Vagina (tissue), 2 donors: Measurements from ENCODE around the gene TMEM233. TPM values are rescaled to one million over a fixed set of nuclear protein-coding genes. Genes with fewer than 3 reads are reported as not detected.
"Not testable (repeated sequence)": the region's sequence is repeated elsewhere in the genome, so short reads cannot be mapped to it uniquely, and the experiment has no call there.

Experiments
- DNase-seq, 2 donors: peaks; one replicate each; pipeline ENCODE4 v3.0.0-alpha.2; 2017; ENCODE audit errors: extremely low spot score in 2 of 2
- H3K27ac ChIP-seq: fragments of 200-600 bp; sonication (generic); one replicate; pipeline ENCODE4 v1.5.1; 2019
- H3K27me3 ChIP-seq: fragments of 200-600 bp; sonication (generic); one replicate; pipeline ENCODE4 v1.5.1; 2019
- H3K36me3 ChIP-seq, 2 donors: fragments of 200-600 bp; sonication (generic); one replicate each; pipeline ENCODE4 v1.5.1; 2017 to 2019
- H3K4me1 ChIP-seq: fragments of 200-600 bp; sonication (generic); one replicate; pipeline ENCODE4 v1.5.1; 2019
- H3K4me3 ChIP-seq, 2 donors: fragments of 200-600 bp; sonication (generic); 1 replicate in 1 of 2; 2 replicates in 1 of 2; pipeline ENCODE4 v1.5.1; 2016 to 2019
- H3K9me3 ChIP-seq: fragments of 200-600 bp; sonication (generic); one replicate; pipeline ENCODE4 v1.5.1; 2019
- POLR2A ChIP-seq, 2 donors: fragments of 450-650 bp; IDR thresholded peaks; one replicate each; pipeline ENCODE4 v1.6.1; 2017; ENCODE audit warnings: antibody characterized with exemption in 2 of 2, mild to moderate bottlenecking in 2 of 2, moderate library complexity in 2 of 2
- POLR2AphosphoS5 ChIP-seq, 2 donors: sonication (generic); formaldehyde crosslinking; IDR thresholded peaks; one replicate each; pipeline ENCODE4 v1.9.0; 2017; ENCODE audit warnings: antibody characterized with exemption in 2 of 2, mild to moderate bottlenecking in 2 of 2, low read depth in 1 of 2; ENCODE audit not compliant: insufficient read depth in 1 of 2
- intact Hi-C: fragments of 100-400 bp; cut with DNase I; formaldehyde crosslinking; loops from one replicate; pipeline ENCODE4 v1.15.1; 2023
- total RNA-seq: library from RNA; depleted of rRNA; stranded (reverse); fragments of >200 nt; gene quantifications from one replicate; pipeline ENCODE4 v1.2.3, GENCODE V29; 2016
- TF ChIP-seq, protein P1 (sequence below), 3 experiments: fragments of 450-650 bp in 2 of 3; fragments of 200-600 bp in 1 of 3; sonication (generic) in 1 of 3; IDR thresholded peaks; one replicate each; pipeline ENCODE4 v1.5.1; 2017 to 2019; ENCODE audit warnings: antibody characterized with exemption in 3 of 3, mild to moderate bottlenecking in 2 of 3, moderate library complexity in 2 of 3

TMEM233 gene
- total RNA-seq, 1 donor from 2014 or later: 0.49 TPM

DNA sequence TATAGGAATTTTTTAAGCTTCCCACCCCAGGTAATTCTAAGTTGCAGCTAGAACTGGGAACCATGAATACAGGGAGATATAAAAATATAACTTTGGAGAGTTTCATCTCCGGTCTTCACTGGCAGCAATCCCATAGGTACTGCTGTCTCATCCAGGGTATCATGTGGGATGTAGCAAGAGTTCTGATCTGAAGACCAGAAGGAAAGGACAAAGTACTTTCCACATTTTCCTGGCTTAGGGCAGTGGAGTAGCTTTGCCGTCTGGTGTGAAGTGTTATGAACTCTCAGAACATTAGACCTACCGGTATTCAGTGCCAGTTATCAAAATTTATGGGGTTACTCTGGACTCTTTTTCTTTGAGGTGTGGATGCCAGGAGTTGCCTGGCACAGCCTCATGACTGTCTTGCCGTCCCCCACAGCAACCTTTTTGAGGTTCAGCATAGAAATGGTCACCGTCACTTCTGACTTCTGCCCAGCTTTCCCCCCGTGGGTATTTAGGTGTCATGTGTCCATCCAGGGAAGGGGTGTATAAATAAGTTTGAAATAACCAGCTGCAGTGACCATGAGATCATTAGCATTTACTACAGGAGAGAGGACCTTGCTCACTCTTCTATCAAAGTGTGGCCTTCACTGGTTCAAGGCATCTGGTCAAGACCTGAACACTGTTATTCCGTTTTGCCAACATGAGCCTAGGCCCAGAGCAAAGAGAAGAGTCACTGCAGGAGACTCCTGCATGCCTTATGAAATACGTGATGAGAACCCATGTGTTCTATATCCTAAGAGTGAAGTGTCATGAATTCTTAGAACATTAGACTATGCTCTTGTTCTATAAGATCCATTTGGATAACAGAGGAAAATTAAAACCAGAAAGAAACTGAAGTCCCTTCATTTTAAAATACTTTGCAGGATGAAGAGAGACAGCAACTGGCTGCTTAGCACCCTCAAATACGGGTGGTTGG lies 22.2 kb downstream of the TMEM233 start:
- no peaks in the 10 kb centered on the region for H3K9me3 ChIP-seq
- no peak overlapping the region for H3K27ac ChIP-seq
- no peak overlapping the region for H3K4me3 ChIP-seq
- intact Hi-C loops: no loop called here
- no peaks in the 10 kb centered on the region for H3K4me1 ChIP-seq
- no peaks in the 10 kb centered on the region for H3K27me3 ChIP-seq
- no peaks in the 10 kb centered on the region for H3K36me3 ChIP-seq
- no peak for DNase-seq
- TF ChIP-seq, protein P1, sequence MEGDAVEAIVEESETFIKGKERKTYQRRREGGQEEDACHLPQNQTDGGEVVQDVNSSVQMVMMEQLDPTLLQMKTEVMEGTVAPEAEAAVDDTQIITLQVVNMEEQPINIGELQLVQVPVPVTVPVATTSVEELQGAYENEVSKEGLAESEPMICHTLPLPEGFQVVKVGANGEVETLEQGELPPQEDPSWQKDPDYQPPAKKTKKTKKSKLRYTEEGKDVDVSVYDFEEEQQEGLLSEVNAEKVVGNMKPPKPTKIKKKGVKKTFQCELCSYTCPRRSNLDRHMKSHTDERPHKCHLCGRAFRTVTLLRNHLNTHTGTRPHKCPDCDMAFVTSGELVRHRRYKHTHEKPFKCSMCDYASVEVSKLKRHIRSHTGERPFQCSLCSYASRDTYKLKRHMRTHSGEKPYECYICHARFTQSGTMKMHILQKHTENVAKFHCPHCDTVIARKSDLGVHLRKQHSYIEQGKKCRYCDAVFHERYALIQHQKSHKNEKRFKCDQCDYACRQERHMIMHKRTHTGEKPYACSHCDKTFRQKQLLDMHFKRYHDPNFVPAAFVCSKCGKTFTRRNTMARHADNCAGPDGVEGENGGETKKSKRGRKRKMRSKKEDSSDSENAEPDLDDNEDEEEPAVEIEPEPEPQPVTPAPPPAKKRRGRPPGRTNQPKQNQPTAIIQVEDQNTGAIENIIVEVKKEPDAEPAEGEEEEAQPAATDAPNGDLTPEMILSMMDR (IDR thresholded peaks at IDR 0.05): no peak
- no peak for TF ChIP-seq POLR2AphosphoS5 (IDR thresholded peaks at IDR 0.05; ENCODE audit: insufficient read depth in 1 of 2, low read depth in 1 of 2)

DNA sequence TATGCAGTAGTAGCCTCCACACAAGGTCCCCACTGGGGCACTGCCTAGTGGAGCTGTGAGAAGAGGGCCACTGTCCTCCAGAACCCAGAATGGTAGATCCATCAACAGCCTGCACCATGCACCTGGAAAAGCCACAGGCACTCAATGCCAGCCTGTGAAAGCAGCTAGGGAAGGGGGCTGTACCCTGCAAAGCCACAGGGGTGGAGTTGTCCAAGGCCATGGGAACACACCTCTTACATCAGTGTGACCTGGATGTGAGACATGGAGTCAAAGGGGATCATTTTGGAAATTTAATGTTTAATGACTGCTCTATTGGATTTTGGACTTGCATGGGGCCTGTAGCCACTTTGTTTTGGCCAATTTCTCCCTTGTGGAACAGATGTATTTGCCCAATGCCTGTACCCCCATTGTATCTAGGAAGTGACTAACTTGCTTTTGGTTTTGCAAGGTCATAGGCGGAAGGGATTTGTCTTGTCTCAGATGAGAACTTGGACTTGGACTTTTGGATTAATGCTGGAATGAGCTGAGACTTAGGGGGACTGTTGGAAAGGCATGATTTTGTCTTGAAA lies 24.8 kb downstream of the TMEM233 start:
- H3K36me3 ChIP-seq, H3K27ac ChIP-seq, H3K9me3 ChIP-seq, H3K4me3 ChIP-seq, H3K27me3 ChIP-seq, DNase-seq, H3K4me1 ChIP-seq, intact Hi-C loops: not testable (repeated sequence)

DNA sequence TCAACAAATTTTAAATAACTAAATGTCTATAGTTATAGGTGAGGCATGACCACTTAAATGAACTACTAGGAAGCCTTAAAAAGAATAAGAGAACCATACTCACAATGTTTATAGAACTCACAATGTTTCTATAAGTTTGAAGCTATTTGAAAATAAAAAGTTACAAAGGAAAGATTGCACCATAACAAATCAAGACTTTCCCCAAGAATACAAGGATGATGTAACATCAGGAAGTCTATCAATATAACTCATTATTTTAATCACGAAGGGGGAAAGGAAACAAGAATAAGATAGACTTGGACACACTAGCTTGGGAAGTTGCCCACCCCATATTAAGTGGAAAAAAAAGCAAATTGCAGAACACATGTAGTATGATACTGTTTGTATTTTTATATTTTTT lies 26.9 kb downstream of the TMEM233 start:
- DNase-seq: no peak
- Histone ChIP-seq H3K36me3 (no peaks in the 10 kb centered on the region), H3K4me1 (no peaks in the 10 kb centered on the region), H3K4me3 (no peak overlapping the region), H3K27ac (no peak overlapping the region), H3K27me3 (no peaks in the 10 kb centered on the region), H3K9me3 (no peaks in the 10 kb centered on the region)
- intact Hi-C loops: no loop called here
- TF ChIP-seq POLR2A (IDR thresholded peaks at IDR 0.05): no peak
- TF ChIP-seq, protein P1 (IDR thresholded peaks at IDR 0.05): no peak
- no peak for TF ChIP-seq POLR2AphosphoS5 (IDR thresholded peaks at IDR 0.05; ENCODE audit: insufficient read depth in 1 of 2, low read depth in 1 of 2)

DNA sequence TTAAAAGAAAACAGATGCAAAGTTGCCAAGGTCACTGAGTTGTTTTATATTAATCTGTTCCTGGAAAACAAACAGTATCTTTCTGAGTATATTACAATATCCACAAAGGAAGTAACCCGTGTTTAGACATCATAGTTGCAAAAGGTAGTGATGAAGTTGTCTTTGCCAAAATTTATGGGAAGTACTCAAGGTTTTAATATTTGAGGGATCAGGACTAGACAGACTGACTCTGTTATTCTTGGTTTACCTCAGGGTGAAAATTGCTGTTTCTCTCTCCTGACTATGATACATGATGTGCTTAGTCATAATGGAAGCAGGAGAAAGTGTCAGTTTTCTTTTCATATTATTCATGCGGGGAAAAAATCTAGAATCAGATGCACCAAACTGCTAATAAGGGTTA lies 28.3 kb downstream of the TMEM233 start:
- no peak for TF ChIP-seq POLR2AphosphoS5 (IDR thresholded peaks at IDR 0.05; ENCODE audit: insufficient read depth in 1 of 2, low read depth in 1 of 2)
- TF ChIP-seq, protein P1 (IDR thresholded peaks at IDR 0.05): no peak
- TF ChIP-seq POLR2A (IDR thresholded peaks at IDR 0.05): no peak
- Histone ChIP-seq H3K27ac (no peak overlapping the region), H3K27me3 (no peaks in the 10 kb centered on the region), H3K4me1 (no peaks in the 10 kb centered on the region), H3K9me3 (no peaks in the 10 kb centered on the region), H3K4me3 (no peak overlapping the region), H3K36me3 (no peaks in the 10 kb centered on the region)
- intact Hi-C loops: no loop called here
- no peak for DNase-seq

DNA sequence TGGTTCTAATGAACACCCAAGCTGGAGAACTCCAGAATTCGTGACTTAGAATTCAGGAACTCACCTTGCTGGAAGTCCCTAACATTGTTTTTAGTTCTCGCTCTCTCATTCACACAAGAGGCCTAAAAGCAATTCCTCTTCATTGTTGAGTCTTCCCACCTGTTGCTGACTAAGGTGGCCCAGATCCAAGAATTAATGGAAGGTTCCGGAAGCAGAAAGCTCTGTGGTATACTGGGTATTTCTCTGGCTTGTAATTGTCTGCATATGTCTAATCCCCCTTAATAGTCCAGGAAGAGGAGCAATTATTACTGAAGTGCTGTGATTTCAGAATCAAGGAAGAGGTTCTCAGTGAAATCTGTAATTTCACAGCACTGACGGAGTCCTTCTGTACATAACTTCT lies 31.4 kb downstream of the TMEM233 start:
- Histone ChIP-seq H3K9me3 (no peaks in the 10 kb centered on the region), H3K4me3 (no peak overlapping the region), H3K4me1 (no peaks in the 10 kb centered on the region), H3K36me3 (no peaks in the 10 kb centered on the region), H3K27ac (no peak overlapping the region), H3K27me3 (no peaks in the 10 kb centered on the region)
- no peak for DNase-seq
- TF ChIP-seq POLR2A (IDR thresholded peaks at IDR 0.05) (no peak), POLR2AphosphoS5 (IDR thresholded peaks at IDR 0.05; ENCODE audit: insufficient read depth in 1 of 2, low read depth in 1 of 2) (no peak)
- TF ChIP-seq, protein P1 (IDR thresholded peaks at IDR 0.05): no peak
- intact Hi-C loops: no loop called here
